ENCODE measurements around the gene RBFA. TPM values are rescaled to one million over a fixed set of nuclear protein-coding genes. Genes with fewer than 3 reads are reported as not detected.
A peak's percentile ranks its signal among the peaks of the same experiment; 100 is the strongest.

Gene RBFA
- total and polyA plus RNA-seq, 2 of the 13 experiments (the other 11 are each of a cell fraction or from before 2014, with no cell fraction given): 29.7 to 42.4 TPM

- TF ChIP-seq GPN1 (CRISPR knock-in tag; IDR thresholded peaks at IDR 0.05; ENCODE audit: borderline replicate concordance): no peak
Measured at GRCh38 chr18:80037869-80038630, 3.8 kb downstream of the RBFA start (continued).

GRCh38 chr18:80040515-80040914, 6.3 kb downstream of the RBFA start:
- WGBS (ENCODE audit: low lambda C conversion rate): 96% methylated on average over 3 of the region's 3 CpGs
- H3K36me3 ChIP-seq (replicated peaks in 1 of 2; ENCODE audit: control insufficient read depth in 1 of 2, insufficient read depth in 2 of 2, low read length in 2 of 2): peaks cover 14 to 50% of the 10 kb centered on the region in 2 experiments; a peak in 4 of 5 replicates
- H3K4me2 ChIP-seq (ENCODE audit: low read depth, low read length): no peak overlapping the region
- in situ Hi-C loops (cut with HindIII; ENCODE audit: extremely low pct_ligation_motif_present, low pct_unique_long_range_greater_than_20kb) (no loop called here), intact Hi-C loops (cut with micrococcal nuclease; ENCODE audit: unreplicated experiment) (no loop called here)
- H3K9ac ChIP-seq (ENCODE audit: insufficient read depth, low read depth, low read length): no peak overlapping the region
- peaks cover 31% of the 10 kb centered on the region for H3K4me1 ChIP-seq (ENCODE audit: insufficient read depth, low read length)
- H4K20me1 ChIP-seq (ENCODE audit: insufficient read depth, low read length): 0 out of 2 replicates have a peak, but pooled peaks cover 7% of the 10 kb centered on the region
- ATAC-seq (no peak), DNase-seq (ENCODE audit: low spot score) (no peak), FAIRE-seq (no peak)
- peaks cover 18% of the 10 kb centered on the region for H3K79me2 ChIP-seq (ENCODE audit: insufficient read depth, low read length)
- no peaks in the 10 kb centered on the region for H3K27me3 ChIP-seq (ENCODE audit: control insufficient read depth in 1 of 2, insufficient read depth in 2 of 2, low read length in 2 of 2)
- H3K27ac ChIP-seq (ENCODE audit: extremely low read length, insufficient read depth, low read length): no peak overlapping the region
- no peak overlapping the region for H2AFZ ChIP-seq (ENCODE audit: low read length)
- TF ChIP-seq FIP1L1 (IDR thresholded peaks at IDR 0.05; ENCODE audit: borderline replicate concordance, insufficient read depth, low read depth, low read length): no peak
- no peak for TF ChIP-seq HMG20B (CRISPR knock-in tag; conservative IDR thresholded peaks at IDR 0.05)
- no peak for TF ChIP-seq CREM (IDR thresholded peaks at IDR 0.05)
- TF ChIP-seq CREM (CRISPR knock-in tag; IDR thresholded peaks at IDR 0.05): no peak
- no peak for TF ChIP-seq SIN3A (IDR thresholded peaks at IDR 0.05; ENCODE audit: borderline replicate concordance, low read depth, low read length)
- TF ChIP-seq ZKSCAN1 (IDR thresholded peaks at IDR 0.05; ENCODE audit: low read length): no peak
- TF ChIP-seq KLF16 (CRISPR knock-in tag; IDR thresholded peaks at IDR 0.05): no peak
- peak; percentile 82 for TF ChIP-seq MAFF (IDR thresholded peaks at IDR 0.05; ENCODE audit: low read depth, low read length)
- no peak for TF ChIP-seq ATAD3A (CRISPR knock-in tag; IDR thresholded peaks at IDR 0.05)
- TF ChIP-seq MAFK (conservative IDR thresholded peaks at IDR 0.05 in 1 of 2, IDR thresholded peaks at IDR 0.05 in 1 of 2; ENCODE audit: low read length in 2 of 2): peak; percentile 71 to 90
- TF ChIP-seq PREB (CRISPR knock-in tag; IDR thresholded peaks at IDR 0.05): no peak
- no peak for TF ChIP-seq RFXAP (CRISPR knock-in tag; IDR thresholded peaks at IDR 0.05; ENCODE audit: borderline replicate concordance)
- no peak for TF ChIP-seq SNRNP70 (IDR thresholded peaks at IDR 0.05; ENCODE audit: low read depth, low read length)
- no TSS peak for BruUV-seq (replicated peaks)
- no peaks in the 10 kb centered on the region for H3K9me3 ChIP-seq (ENCODE audit: low read length)
- no peak overlapping the region for H3K4me3 ChIP-seq (replicated peaks in 1 of 3; ENCODE audit: insufficient read depth in 1 of 3, low read depth in 2 of 3, low read length in 3 of 3)
- POLR2A ChIA-PET: no interaction called here
- CTCF ChIA-PET (ENCODE audit: low intra/inter-chr PET ratio, low total read pairs): no interaction called here

Data from HepG2 (cell line).